ENCODE results near the gene RNF227. TPM values are rescaled to one million over a fixed set of nuclear protein-coding genes. Genes with fewer than 3 reads are reported as not detected.

Gene RNF227
- total RNA-seq, 2 experiments from 2014 or later: 3.8 to 4.7 TPM

DNA sequence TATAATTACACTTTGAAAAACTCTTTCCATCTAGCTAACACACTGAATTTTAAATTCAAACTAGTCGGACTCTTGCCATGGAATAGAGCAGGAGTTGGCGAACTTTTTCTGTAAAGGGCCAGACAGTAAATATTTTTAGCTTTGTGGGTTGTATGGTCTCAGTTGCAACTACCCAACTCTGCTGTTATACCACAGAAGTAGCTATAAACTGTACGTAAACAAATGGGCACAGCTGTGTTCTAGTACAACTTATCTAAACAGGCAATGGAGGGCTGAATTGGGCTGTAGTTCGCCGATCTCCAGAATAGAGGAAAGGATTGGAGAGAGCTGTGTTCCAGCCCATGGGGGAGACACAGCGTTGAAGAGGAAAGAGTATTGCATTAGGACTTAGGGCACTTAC lies 24.7 kb upstream of the RNF227 start:
- H3K27ac ChIP-seq (ENCODE audit: low read depth, low read length, poor library complexity, severe bottlenecking): no peak overlapping the region
- no peak overlapping the region for H3K4me3 ChIP-seq (ENCODE audit: low read depth, low read length, poor library complexity, severe bottlenecking)
- no peaks in the 10 kb centered on the region for H4K20me1 ChIP-seq (ENCODE audit: insufficient read depth, low read length)
- no peaks in the 10 kb centered on the region for H3K9me3 ChIP-seq (ENCODE audit: low read length)
- CTCF ChIA-PET (ENCODE audit: unreplicated experiment): no interaction called here
- H3K4me2 ChIP-seq (ENCODE audit: low read length): no peak overlapping the region
- no peaks in the 10 kb centered on the region for H3K4me1 ChIP-seq (ENCODE audit: insufficient read depth, low read length, poor library complexity, severe bottlenecking)
- BruUV-seq (replicated peaks): TSS peak; percentile 61
- H2AFZ ChIP-seq (ENCODE audit: low read length): no peak overlapping the region
- peaks cover 91% of the 10 kb centered on the region for H3K36me3 ChIP-seq (ENCODE audit: insufficient read depth, low read length)
- DNase-seq (ENCODE audit: low spot score): no peak
- intact Hi-C loops (cut with micrococcal nuclease; ENCODE audit: unreplicated experiment): no loop called here
- POLR2A ChIA-PET: no interaction called here
- TF ChIP-seq EZH2phosphoT487 (IDR thresholded peaks at IDR 0.05; ENCODE audit: borderline replicate concordance, low read depth, low read length): no peak
- TF ChIP-seq, protein P1, sequence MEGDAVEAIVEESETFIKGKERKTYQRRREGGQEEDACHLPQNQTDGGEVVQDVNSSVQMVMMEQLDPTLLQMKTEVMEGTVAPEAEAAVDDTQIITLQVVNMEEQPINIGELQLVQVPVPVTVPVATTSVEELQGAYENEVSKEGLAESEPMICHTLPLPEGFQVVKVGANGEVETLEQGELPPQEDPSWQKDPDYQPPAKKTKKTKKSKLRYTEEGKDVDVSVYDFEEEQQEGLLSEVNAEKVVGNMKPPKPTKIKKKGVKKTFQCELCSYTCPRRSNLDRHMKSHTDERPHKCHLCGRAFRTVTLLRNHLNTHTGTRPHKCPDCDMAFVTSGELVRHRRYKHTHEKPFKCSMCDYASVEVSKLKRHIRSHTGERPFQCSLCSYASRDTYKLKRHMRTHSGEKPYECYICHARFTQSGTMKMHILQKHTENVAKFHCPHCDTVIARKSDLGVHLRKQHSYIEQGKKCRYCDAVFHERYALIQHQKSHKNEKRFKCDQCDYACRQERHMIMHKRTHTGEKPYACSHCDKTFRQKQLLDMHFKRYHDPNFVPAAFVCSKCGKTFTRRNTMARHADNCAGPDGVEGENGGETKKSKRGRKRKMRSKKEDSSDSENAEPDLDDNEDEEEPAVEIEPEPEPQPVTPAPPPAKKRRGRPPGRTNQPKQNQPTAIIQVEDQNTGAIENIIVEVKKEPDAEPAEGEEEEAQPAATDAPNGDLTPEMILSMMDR (conservative IDR thresholded peaks at IDR 0.05; ENCODE audit: low read length): no peak
- no peaks in the 10 kb centered on the region for H3K9me2 ChIP-seq (ENCODE audit: insufficient read depth, low read length)
- H3K79me2 ChIP-seq (ENCODE audit: insufficient read depth, low read depth, low read length): no peaks in the 10 kb centered on the region

- intact Hi-C loops (cut with micrococcal nuclease; ENCODE audit: unreplicated experiment): no loop called here
- Histone ChIP-seq H3K27ac (ENCODE audit: low read depth, low read length, poor library complexity, severe bottlenecking) (no peak overlapping the region), H3K79me2 (ENCODE audit: insufficient read depth, low read depth, low read length) (no peaks in the 10 kb centered on the region), H2AFZ (ENCODE audit: low read length) (no peak overlapping the region), H3K4me3 (ENCODE audit: low read depth, low read length, poor library complexity, severe bottlenecking) (no peak overlapping the region), H3K36me3 (ENCODE audit: insufficient read depth, low read length) (peaks cover 90% of the 10 kb centered on the region), H4K20me1 (ENCODE audit: insufficient read depth, low read length) (no peaks in the 10 kb centered on the region), H3K9me3 (ENCODE audit: low read length) (no peaks in the 10 kb centered on the region), H3K9me2 (ENCODE audit: insufficient read depth, low read length) (no peaks in the 10 kb centered on the region), H3K4me2 (ENCODE audit: low read length) (no peak overlapping the region), H3K4me1 (ENCODE audit: insufficient read depth, low read length, poor library complexity, severe bottlenecking) (no peaks in the 10 kb centered on the region)
- no TSS peak for BruUV-seq (replicated peaks)
- DNase-seq (ENCODE audit: low spot score): no peak
- TF ChIP-seq, protein P1 (conservative IDR thresholded peaks at IDR 0.05; ENCODE audit: low read length): no peak
- TF ChIP-seq EZH2phosphoT487 (IDR thresholded peaks at IDR 0.05; ENCODE audit: borderline replicate concordance, low read depth, low read length): no peak
- ChIA-PET POLR2A (no interaction called here), CTCF (ENCODE audit: unreplicated experiment) (no interaction called here)
These were observed 23.9 kb upstream of the RNF227 start for GRCh38 chr17:7940034-7940433.

DNA sequence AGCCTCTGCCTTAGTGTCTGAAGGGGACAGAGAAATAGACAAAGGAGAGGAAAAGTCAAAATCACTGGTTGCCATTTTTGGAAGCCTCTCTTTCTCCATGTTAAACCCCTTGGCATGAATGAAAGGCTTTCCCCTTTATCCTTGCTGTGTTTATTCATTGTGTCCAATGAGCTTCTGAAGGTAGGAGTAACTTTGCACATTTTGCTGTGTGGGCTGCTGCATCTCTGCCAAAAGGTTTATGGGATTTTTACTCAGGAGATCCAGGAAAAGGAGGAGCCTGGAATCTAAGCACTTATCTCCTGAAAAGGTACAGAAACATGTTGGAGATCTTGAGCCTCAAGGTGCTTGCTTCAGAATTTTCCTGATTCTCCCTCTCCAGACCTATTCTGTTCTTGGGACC lies 19.8 kb upstream of the RNF227 start:
- Histone ChIP-seq H4K20me1 (ENCODE audit: insufficient read depth, low read length) (no peaks in the 10 kb centered on the region), H3K4me1 (ENCODE audit: insufficient read depth, low read length, poor library complexity, severe bottlenecking) (peaks cover 23% of the 10 kb centered on the region), H3K27ac (ENCODE audit: low read depth, low read length, poor library complexity, severe bottlenecking) (no peak overlapping the region), H3K4me2 (ENCODE audit: low read length) (no peak overlapping the region), H3K4me3 (ENCODE audit: low read depth, low read length, poor library complexity, severe bottlenecking) (no peak overlapping the region), H3K79me2 (ENCODE audit: insufficient read depth, low read depth, low read length) (peaks cover 28% of the 10 kb centered on the region), H3K36me3 (ENCODE audit: insufficient read depth, low read length) (peaks cover 63% of the 10 kb centered on the region), H2AFZ (ENCODE audit: low read length) (no peak overlapping the region), H3K9me3 (ENCODE audit: low read length) (no peaks in the 10 kb centered on the region), H3K9me2 (ENCODE audit: insufficient read depth, low read length) (no peaks in the 10 kb centered on the region)
- no peak for DNase-seq (ENCODE audit: low spot score)
- TF ChIP-seq, protein P1 (conservative IDR thresholded peaks at IDR 0.05; ENCODE audit: low read length): no peak
- no peak for TF ChIP-seq EZH2phosphoT487 (IDR thresholded peaks at IDR 0.05; ENCODE audit: borderline replicate concordance, low read depth, low read length)
- ChIA-PET CTCF (ENCODE audit: unreplicated experiment) (no interaction called here), POLR2A (no interaction called here)
- intact Hi-C loops (cut with micrococcal nuclease; ENCODE audit: unreplicated experiment): no loop called here
- no TSS peak for BruUV-seq (replicated peaks)

Data from OCI-LY7 (cell line).